NCI-H748 (cell line): Measurements from ENCODE around the gene BMERB1.
"Not testable (repeated sequence)": the region's sequence is repeated elsewhere in the genome, so short reads cannot be mapped to it uniquely, and the experiment has no call there.

Source experiments
- DNase-seq: peaks from one replicate; lab custom pipeline; 2025; ENCODE audit not compliant: unreplicated experiment; lab: John Stamatoyannopoulos, UW

BMERB1 gene

GRCh38 chr16:15459791-15460190 is 25.4 kb downstream of the BMERB1 start:
- no peak for DNase-seq

- DNase-seq: no peak
Measured at GRCh38 chr16:15460601-15461000, 26.2 kb downstream of the BMERB1 start.

- DNase-seq: no peak
Measured at GRCh38 chr16:15461376-15461775, 27.0 kb downstream of the BMERB1 start.

- no peak for DNase-seq
Measured at GRCh38 chr16:15464401-15465186, 30.2 kb downstream of the BMERB1 start.

- no peak for DNase-seq
Measured at GRCh38 chr16:15466131-15466530, 31.7 kb downstream of the BMERB1 start.

- no peak for DNase-seq
Measured at GRCh38 chr16:15466886-15467781, 32.7 kb downstream of the BMERB1 start.

GRCh38 chr16:15476971-15477370 is 42.6 kb downstream of the BMERB1 start:
- not testable (repeated sequence) for DNase-seq

- DNase-seq: no peak
Measured at GRCh38 chr16:15477802-15478201, 43.4 kb downstream of the BMERB1 start.

GRCh38 chr16:15482068-15482747 is 47.8 kb downstream of the BMERB1 start:
- no peak for DNase-seq

- no peak for DNase-seq
Measured at GRCh38 chr16:15482748-15483298, 48.4 kb downstream of the BMERB1 start.

GRCh38 chr16:15483857-15484256 is 49.5 kb downstream of the BMERB1 start:
- no peak for DNase-seq

GRCh38 chr16:15484662-15485061 is 50.3 kb downstream of the BMERB1 start:
- no peak for DNase-seq

GRCh38 chr16:15485175-15485574 is 50.8 kb downstream of the BMERB1 start:
- no peak for DNase-seq

GRCh38 chr16:15486661-15487060 is 52.3 kb downstream of the BMERB1 start:
- no peak for DNase-seq

GRCh38 chr16:15487336-15488284 is 53.2 kb downstream of the BMERB1 start:
- DNase-seq: no peak

GRCh38 chr16:15489016-15489415 is 54.6 kb downstream of the BMERB1 start:
- DNase-seq: no peak

- no peak for DNase-seq
Measured at GRCh38 chr16:15490123-15490711, 55.8 kb downstream of the BMERB1 start.

GRCh38 chr16:15491411-15491810 is 57.0 kb downstream of the BMERB1 start:
- DNase-seq: no peak

- DNase-seq: no peak
Measured at GRCh38 chr16:15492091-15492740, 57.8 kb downstream of the BMERB1 start.
